ENCODE data around the gene HOTAIR.

The HOTAIR gene

GRCh38 chr12:53956251-53956887 is 18.4 kb downstream of the HOTAIR start:
- DNase-seq = no peak

- DNase-seq = no peak
Observed at GRCh38 chr12:53955776-53956250, 18.9 kb downstream of the HOTAIR start.

GRCh38 chr12:53955036-53955775 is 19.5 kb downstream of the HOTAIR start:
- no peak for DNase-seq

GRCh38 chr12:53954694-53955035 is 20.1 kb downstream of the HOTAIR start, which contains the start of gene HOXC12:
TSS of gene HOXC12 (plus strand) at chr12:53954903. CDS start at chr12:53954930, 27 bp downstream.
- DNase-seq = no peak

GRCh38 chr12:53953831-53954693 is 20.7 kb downstream of the HOTAIR start:
- DNase-seq = no peak

GRCh38 chr12:53952871-53953734 is 21.7 kb downstream of the HOTAIR start:
- no peak for DNase-seq

GRCh38 chr12:53952335-53952694 is 22.4 kb downstream of the HOTAIR start:
- no peak for DNase-seq

- DNase-seq = no peak
Observed at GRCh38 chr12:53951577-53952334, 23.0 kb downstream of the HOTAIR start.

GRCh38 chr12:53950789-53951576 is 23.8 kb downstream of the HOTAIR start:
- no peak for DNase-seq

GRCh38 chr12:53950437-53950773 is 24.3 kb downstream of the HOTAIR start:
- no peak for DNase-seq

GRCh38 chr12:53949631-53950436 is 24.9 kb downstream of the HOTAIR start:
- no peak for DNase-seq

- no peak for DNase-seq
Observed at GRCh38 chr12:53948650-53949593, 25.8 kb downstream of the HOTAIR start.

- no peak for DNase-seq
Observed at GRCh38 chr12:53947743-53948142, 27.0 kb downstream of the HOTAIR start.

- DNase-seq = no peak
Observed at GRCh38 chr12:53944907-53945847, 29.6 kb downstream of the HOTAIR start.

GRCh38 chr12:53944209-53944608 is 30.5 kb downstream of the HOTAIR start:
- no peak for DNase-seq

GRCh38 chr12:53942467-53942997 is 32.2 kb downstream of the HOTAIR start:
- no peak for DNase-seq

GRCh38 chr12:53941750-53942149 is 33.0 kb downstream of the HOTAIR start:
- DNase-seq = no peak

GRCh38 chr12:53941187-53941586 is 33.6 kb downstream of the HOTAIR start:
- DNase-seq = no peak

Measured in CD4-positive, alpha-beta T cell treated with Interleukin-17A for 1 hour (primary cell).